HL-60 (cell line): Measurements from ENCODE around the gene SHROOM1.

Source experiments
- DNase-seq, 2 experiments: peaks; one replicate each; pipeline ENCODE4 v3.0.0-alpha.2; 2010 to 2020; ENCODE audit warnings: low read depth in 1 of 2, low spot score in 1 of 2
- H3K27ac ChIP-seq: fragments of 250-450 bp; sonication (Bioruptor Pico); replicated peaks from 2 replicates; pipeline ENCODE4 v1.5.1; 2020; ENCODE audit warnings: mild to moderate bottlenecking, moderate library complexity
- H3K27me3 ChIP-seq: fragments of 250-450 bp; sonication (Bioruptor Pico); 2 replicates; pipeline ENCODE4 v1.5.1; 2021; ENCODE audit warnings: mild to moderate bottlenecking, moderate library complexity; ENCODE audit not compliant: insufficient read depth, poor library complexity, severe bottlenecking
- H3K4me3 ChIP-seq: replicated peaks from 2 replicates; pipeline ENCODE4 v1.5.1; 2011; ENCODE audit warnings: mild to moderate bottlenecking, control low read depth, low read length; ENCODE audit not compliant: insufficient read depth
- GABPA ChIP-seq: IDR thresholded peaks from 2 replicates; pipeline ENCODE4 v1.6.1; 2012; ENCODE audit warnings: low read depth
- POLR2AphosphoS5 ChIP-seq: IDR thresholded peaks from 2 replicates; pipeline ENCODE4 v1.6.1; 2012; ENCODE audit warnings: low read depth
- REST ChIP-seq: IDR thresholded peaks from 2 replicates; pipeline ENCODE4 v1.6.1; 2012; ENCODE audit warnings: low read depth; ENCODE audit not compliant: insufficient replicate concordance
- SPI1 ChIP-seq: IDR thresholded peaks from 2 replicates; pipeline ENCODE4 v1.6.1; 2012; ENCODE audit warnings: low read depth, mild to moderate bottlenecking, borderline replicate concordance
- TF ChIP-seq, protein P1 (sequence below): IDR thresholded peaks from one replicate; pipeline ENCODE4 v1.5.1; 2011; ENCODE audit warnings: low read length, control low read depth, inconsistent platforms; ENCODE audit not compliant: insufficient read depth

SHROOM1 gene

GRCh38 chr5:132854301-132854700 lies 23.9 kb upstream of the SHROOM1 start:
- TF ChIP-seq SPI1 (no peak), POLR2AphosphoS5 (no peak), REST (no peak), GABPA (no peak)
- TF ChIP-seq, protein P1, sequence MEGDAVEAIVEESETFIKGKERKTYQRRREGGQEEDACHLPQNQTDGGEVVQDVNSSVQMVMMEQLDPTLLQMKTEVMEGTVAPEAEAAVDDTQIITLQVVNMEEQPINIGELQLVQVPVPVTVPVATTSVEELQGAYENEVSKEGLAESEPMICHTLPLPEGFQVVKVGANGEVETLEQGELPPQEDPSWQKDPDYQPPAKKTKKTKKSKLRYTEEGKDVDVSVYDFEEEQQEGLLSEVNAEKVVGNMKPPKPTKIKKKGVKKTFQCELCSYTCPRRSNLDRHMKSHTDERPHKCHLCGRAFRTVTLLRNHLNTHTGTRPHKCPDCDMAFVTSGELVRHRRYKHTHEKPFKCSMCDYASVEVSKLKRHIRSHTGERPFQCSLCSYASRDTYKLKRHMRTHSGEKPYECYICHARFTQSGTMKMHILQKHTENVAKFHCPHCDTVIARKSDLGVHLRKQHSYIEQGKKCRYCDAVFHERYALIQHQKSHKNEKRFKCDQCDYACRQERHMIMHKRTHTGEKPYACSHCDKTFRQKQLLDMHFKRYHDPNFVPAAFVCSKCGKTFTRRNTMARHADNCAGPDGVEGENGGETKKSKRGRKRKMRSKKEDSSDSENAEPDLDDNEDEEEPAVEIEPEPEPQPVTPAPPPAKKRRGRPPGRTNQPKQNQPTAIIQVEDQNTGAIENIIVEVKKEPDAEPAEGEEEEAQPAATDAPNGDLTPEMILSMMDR: no peak
- Histone ChIP-seq H3K27ac (no peak overlapping the region), H3K4me3 (no peak overlapping the region), H3K27me3 (no peaks in the 10 kb centered on the region)
- DNase-seq: no peak

DNA sequence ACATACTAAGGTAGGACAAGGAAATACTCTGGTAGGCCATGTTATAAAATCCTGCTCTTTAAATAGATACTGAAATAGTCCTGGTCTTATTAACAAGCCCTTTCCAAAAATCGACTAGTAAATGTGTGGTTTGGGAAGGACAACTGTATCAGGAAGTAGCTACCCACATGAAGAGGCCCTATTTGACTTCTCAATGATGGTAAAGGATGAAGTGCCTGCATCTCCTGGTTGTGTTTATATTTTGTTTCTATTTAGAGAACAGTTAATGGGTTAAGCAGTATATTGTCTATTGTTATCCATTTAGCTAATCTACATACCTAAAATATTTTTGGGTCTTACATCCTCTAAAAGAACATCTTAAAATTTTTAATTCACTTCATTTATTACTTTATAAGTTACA lies 23.3 kb upstream of the SHROOM1 start:
- Histone ChIP-seq H3K27me3 (no peaks in the 10 kb centered on the region), H3K27ac (no peak overlapping the region), H3K4me3 (no peak overlapping the region)
- TF ChIP-seq REST: no peak
- TF ChIP-seq, protein P1: no peak
- no peak for TF ChIP-seq SPI1
- no peak for TF ChIP-seq GABPA
- TF ChIP-seq POLR2AphosphoS5: no peak
- DNase-seq: no peak

GRCh38 chr5:132853323-132853722 lies 22.9 kb upstream of the SHROOM1 start:
- Histone ChIP-seq H3K27ac (no peak overlapping the region), H3K27me3 (no peaks in the 10 kb centered on the region), H3K4me3 (no peak overlapping the region)
- DNase-seq: no peak
- TF ChIP-seq GABPA: no peak
- TF ChIP-seq REST: no peak
- no peak for TF ChIP-seq POLR2AphosphoS5
- no peak for TF ChIP-seq SPI1
- TF ChIP-seq, protein P1: no peak
